HCT116 (cell line): ENCODE measurements around the gene PHF20. TPM values are rescaled to one million over a fixed set of nuclear protein-coding genes. Genes with fewer than 3 reads are reported as not detected.

Experiments used
- ATAC-seq: fragments of 200-7000 bp; cut with Tn5 transposase; 2 replicates; pipeline ENCODE4 v1.9.1; 2020; ENCODE audit warnings: mild to moderate bottlenecking, moderate library complexity
- BruUV-seq: library from RNA; stranded (reverse); fragments of 400-500 nt; replicated peaks from 2 replicates; lab custom pipeline; 2021; lab: Mats Ljungman, UMichigan
- CTCF ChIA-PET: fragments of 300-600 bp; sonication (Branson Sonifier 250); formaldehyde crosslinking; loops from one replicate; lab custom pipeline; 2021; ENCODE audit warnings: antibody characterized with exemption; lab: Charles Lee
- POLR2A ChIA-PET: fragments of 300-600, 350-600 bp; sonication (Branson Sonifier 250); formaldehyde crosslinking; loops from one replicate; lab custom pipeline; 2021; ENCODE audit warnings: antibody characterized with exemption; lab: Charles Lee
- RAD21 ChIA-PET, 2 experiments: fragments of 300-600 bp; sonication (Branson Sonifier 250); formaldehyde crosslinking; loops; one replicate each; lab custom pipeline; 2023; ENCODE audit warnings: low total read pairs in 2 of 2; ENCODE audit not compliant: uncharacterized antibody in 2 of 2, unreplicated experiment in 2 of 2, low non-redundant PET in 1 of 2; lab: Charles Lee
- DNase-seq: peaks from one replicate; pipeline ENCODE4 v3.0.0-alpha.2; 2010; ENCODE audit warnings: low read depth, low spot score
- H2AFZ ChIP-seq: fragments of 200-600 bp; shearing (Covaris generic), sonication (generic); 2 replicates; pipeline ENCODE4 v1.6.1; 2017; ENCODE audit warnings: low read depth, mixed run types, mixed read lengths, antibody characterized with exemption, low read length; ENCODE audit not compliant: poor library complexity, severe bottlenecking
- H3K27ac ChIP-seq: 2 replicates; pipeline ENCODE4 v1.5.1; 2012; ENCODE audit warnings: low read depth, low read length
- H3K27me3 ChIP-seq: fragments of 200-600 bp; sonication (generic); 2 replicates; pipeline ENCODE4 v1.6.1; 2016; ENCODE audit warnings: mixed run types, low read length, mixed read lengths; ENCODE audit not compliant: insufficient read depth
- H3K36me3 ChIP-seq, 2 experiments: fragments of 200-500 bp in 1 of 2; fragments of 200-600 bp in 1 of 2; sonication (Bioruptor generic) in 1 of 2; sonication (generic) in 1 of 2; 2 replicates each; pipeline versions ENCODE4 v1.5.1 to v1.6.1; 2014 to 2016; ENCODE audit warnings: low read length in 2 of 2, inconsistent platforms in 1 of 2, mixed read lengths in 1 of 2, mixed run types in 1 of 2; ENCODE audit not compliant: insufficient read depth in 2 of 2, control insufficient read depth in 1 of 2
- H3K4me1 ChIP-seq, 2 experiments: fragments of 200-600 bp in 1 of 2; sonication (generic) in 1 of 2; 2 replicates each; pipeline versions ENCODE4 v1.5.1 to v1.6.1; 2012 to 2017; ENCODE audit warnings: low read length in 2 of 2, inconsistent platforms in 1 of 2, mild to moderate bottlenecking in 1 of 2, mixed read lengths in 1 of 2, mixed run types in 1 of 2, moderate library complexity in 1 of 2; ENCODE audit not compliant: insufficient read depth in 2 of 2, control insufficient read depth in 1 of 2
- H3K4me2 ChIP-seq: fragments of 200-600 bp; sonication (generic); 2 replicates; pipeline ENCODE4 v1.6.1; 2017; ENCODE audit warnings: mixed run types, low read length, mixed read lengths
- H3K4me3 ChIP-seq, 2 experiments: fragments of 200-600 bp in 1 of 2; sonication (generic) in 1 of 2; replicated peaks in 1 of 2; 2 replicates each; pipeline ENCODE4 v1.5.1; 2011 to 2016; ENCODE audit warnings: low read length in 2 of 2, control low read depth in 1 of 2, low read depth in 1 of 2, mild to moderate bottlenecking in 1 of 2, mixed read lengths in 1 of 2, mixed run types in 1 of 2
- H3K79me2 ChIP-seq: fragments of 200-600 bp; sonication (generic); 2 replicates; pipeline ENCODE4 v1.6.1; 2017; ENCODE audit warnings: mild to moderate bottlenecking, mixed run types, low read length, moderate library complexity, mixed read lengths; ENCODE audit not compliant: insufficient read depth
- H3K9ac ChIP-seq: fragments of 200-600 bp; sonication (generic); 2 replicates; pipeline ENCODE4 v1.6.1; 2016; ENCODE audit warnings: low read length, mixed read lengths
- H3K9me2 ChIP-seq: fragments of 200-600 bp; sonication (generic), shearing (Covaris generic); 2 replicates; pipeline ENCODE4 v1.6.1; 2017; ENCODE audit warnings: mixed run types, mild to moderate bottlenecking, moderate library complexity; ENCODE audit not compliant: insufficient read depth
- H3K9me3 ChIP-seq, 2 experiments: fragments of 200-500 bp in 1 of 2; fragments of 200-600 bp in 1 of 2; sonication (Bioruptor generic) in 1 of 2; sonication (generic) in 1 of 2; 2 replicates each; pipeline ENCODE4 v1.6.1; 2014 to 2017; ENCODE audit warnings: low read length in 2 of 2, mixed read lengths in 2 of 2, inconsistent platforms in 1 of 2, low read depth in 1 of 2, mild to moderate bottlenecking in 1 of 2, mixed run types in 1 of 2, moderate library complexity in 1 of 2; ENCODE audit not compliant: control insufficient read depth in 1 of 2, insufficient read depth in 1 of 2
- H4K20me1 ChIP-seq: fragments of 200-600 bp; sonication (generic), shearing (Covaris generic); 2 replicates; pipeline ENCODE4 v1.6.1; 2017; ENCODE audit warnings: mixed run types, mild to moderate bottlenecking, moderate library complexity; ENCODE audit not compliant: insufficient read depth
- CEBPB ChIP-seq: IDR thresholded peaks from 2 replicates; pipeline ENCODE4 v1.6.1; 2012; ENCODE audit warnings: low read depth
- EGR1 ChIP-seq: IDR thresholded peaks from 2 replicates; pipeline ENCODE4 v1.6.1; 2012; ENCODE audit warnings: low read depth
- EZH2 ChIP-seq: fragments of 200-600 bp; sonication (generic); IDR thresholded peaks from 2 replicates; pipeline ENCODE4 v1.6.1; 2017; ENCODE audit warnings: antibody characterized with exemption, mixed run types
- FOSL1 ChIP-seq: IDR thresholded peaks from 2 replicates; pipeline ENCODE4 v1.6.1; 2012; ENCODE audit warnings: low read depth
- MAX ChIP-seq: IDR thresholded peaks from 2 replicates; pipeline ENCODE4 v1.6.1; 2012
- SP1 ChIP-seq: IDR thresholded peaks from 2 replicates; pipeline ENCODE4 v1.6.1; 2012; ENCODE audit warnings: low read depth
- SRF ChIP-seq: IDR thresholded peaks from 2 replicates; pipeline ENCODE4 v1.6.1; 2012; ENCODE audit warnings: low read depth
- TCF7L2 ChIP-seq: IDR thresholded peaks from 2 replicates; pipeline ENCODE4 v1.7.0; 2011; ENCODE audit warnings: borderline replicate concordance, inconsistent platforms; ENCODE audit not compliant: insufficient read depth, insufficient read length; ENCODE audit errors: extremely low read depth
- ZBTB33 ChIP-seq: IDR thresholded peaks from 2 replicates; pipeline ENCODE4 v1.6.1; 2011; ENCODE audit warnings: mild to moderate bottlenecking, low read length, moderate library complexity; ENCODE audit not compliant: insufficient replicate concordance; ENCODE audit errors: extremely low read depth
- ZFX ChIP-seq: fragments of 450-650 bp; IDR thresholded peaks from 2 replicates; pipeline ENCODE4 v1.6.1; 2017
- intact Hi-C: fragments of 100-400 bp; cut with micrococcal nuclease; formaldehyde crosslinking; loops from 2 replicates; pipeline ENCODE4 v1.10.0; 2022
- total RNA-seq: library from RNA; stranded (reverse); gene quantifications from one replicate; pipeline ENCODE4 v1.2.1, GENCODE V29; 2021; ENCODE audit not compliant: unreplicated experiment

PHF20 gene
- total RNA-seq, 1 experiment from 2014 or later: 40.8 TPM

- ATAC-seq (peak; percentile 21), DNase-seq (no peak)
- H3K79me2 ChIP-seq: peaks cover 18% of the 10 kb centered on the region
- no peak for TF ChIP-seq SP1
- TF ChIP-seq MAX: no peak
- TF ChIP-seq ZFX: peak; percentile 95
- no peak for TF ChIP-seq SRF
- H3K27me3 ChIP-seq: no peaks in the 10 kb centered on the region
- CTCF ChIA-PET: interaction anchor here (0.9 to 4.8 kb wide), 28 partner anchors 8 to 499 kb away, joined by 3 to 52 read pairs (median 4); partner anchors contain the start of genes CEP250, CNBD2 and RBM39
- no peak overlapping the region for H2AFZ ChIP-seq
- H4K20me1 ChIP-seq: no peaks in the 10 kb centered on the region
- peak overlapping the region; percentile 99 for H3K27ac ChIP-seq
- H3K36me3 ChIP-seq: no peaks in the 10 kb centered on the region
- H3K4me1 ChIP-seq: peaks cover 6 to 29% of the 10 kb centered on the region in 2 experiments; a peak in 3 of 4 replicates
- POLR2A ChIA-PET: interaction anchor here (0.7 to 3.2 kb wide), 20 partner anchors 15 to 512 kb away, joined by 3 to 23 read pairs (median 3); partner anchors contain the start of genes CNBD2, ERGIC3, PHF20 and RBM39
- H3K9ac ChIP-seq: peak overlapping the region; percentile 96
- RAD21 ChIA-PET: interaction anchor here in 1 of 2 experiments (1.4 kb wide), 1 partner anchor 185 kb away, joined by 6 read pairs; no protein-coding TSS in a partner anchor
- H3K4me3 ChIP-seq: peak overlapping the region; percentile 96
- intact Hi-C loops: loop anchor here (10.0 kb wide), 1 partner anchor 209 kb away; the partner anchor contains the start of gene RBM39
- H3K9me3 ChIP-seq: no peaks in the 10 kb centered on the region
- H3K4me2 ChIP-seq: peak overlapping the region; percentile 85
- H3K9me2 ChIP-seq: no peaks in the 10 kb centered on the region
- BruUV-seq: TSS peak; percentile 71
Observed at GRCh38 chr20:35953387-35954199, 181.8 kb downstream of the PHF20 start.

GRCh38 chr20:35954200-35954906, 182.5 kb downstream of the PHF20 start, which contains the start of gene SCAND1:
SCAND1 (minus strand) TSS chr20:35954502; CDS start chr20:35954284, 218 bp downstream.
- ChIA-PET POLR2A (interaction anchor here (0.5 to 3.2 kb wide), 23 partner anchors 10 to 511 kb away, joined by 3 to 23 read pairs (median 3); partner anchors contain the start of genes CNBD2, ERGIC3, PHF20 and RBM39), RAD21 (interaction anchor here (0.8 to 1.4 kb wide), 2 partner anchors 184 to 335 kb away, joined by 3 to 6 read pairs; no protein-coding TSS in a partner anchor), CTCF (interaction anchor here (0.6 to 4.8 kb wide), 33 partner anchors 8 to 541 kb away, joined by 3 to 52 read pairs (median 4); partner anchors contain the start of genes CEP250, CNBD2 and RBM39)
- ATAC-seq: peak; percentile 92
- Histone ChIP-seq H3K9ac (peak within 1 kb of the TSS; percentile 96), H3K4me1 (peaks cover 6 to 29% of the 10 kb centered on the region in 2 experiments; a peak in 3 of 4 replicates), H3K27me3 (no peaks in the 10 kb centered on the region), H3K27ac (peak within 1 kb of the TSS; percentile 99), H4K20me1 (no peaks in the 10 kb centered on the region), H3K4me3 (peak within 1 kb of the TSS; percentile 96), H3K79me2 (peaks cover 18% of the 10 kb centered on the region), H3K36me3 (no peaks in the 10 kb centered on the region), H3K9me2 (no peaks in the 10 kb centered on the region), H2AFZ (peak within 1 kb of the TSS; percentile 71), H3K9me3 (no peaks in the 10 kb centered on the region), H3K4me2 (peak within 1 kb of the TSS; percentile 85)
- DNase-seq: peak; percentile 96
- intact Hi-C loops: loop anchor here (10.0 kb wide), 1 partner anchor 210 kb away; the partner anchor contains the start of gene RBM39
- BruUV-seq: no TSS peak
- TF ChIP-seq ZBTB33 (peak; percentile 83), FOSL1 (peak; percentile 29; the same call in 1 of the 2 replicates), EGR1 (no peak; the same call in none of the 2 replicates), TCF7L2 (no peak), ZFX (peak; percentile 80; the same call in 1 of the 2 replicates), CEBPB (no peak), EZH2 (no peak)
